OCI-LY1 (cell line): Measurements from ENCODE around the gene CEP290.

ENCODE experiments used
- CTCF ChIP-seq: fragments of 200-600 bp; sonication (generic), shearing (Covaris generic); IDR thresholded peaks from 2 replicates; pipeline ENCODE4 v1.5.1; 2017; ENCODE audit warnings: mild to moderate bottlenecking, antibody characterized with exemption, low read length, moderate library complexity, mixed read lengths
- EZH2 ChIP-seq: fragments of 200-600 bp; sonication (generic), shearing (Covaris generic); IDR thresholded peaks from 2 replicates; pipeline ENCODE4 v1.8.0; 2017; ENCODE audit warnings: borderline replicate concordance, mixed run types, mild to moderate bottlenecking, antibody characterized with exemption, low read length, moderate library complexity, mixed read lengths

- TF ChIP-seq CTCF, result no peak
- no peak for TF ChIP-seq EZH2
These were observed 97.9 kb downstream of the CEP290 start for GRCh38 chr12:88044035-88044434.
